Measurements from ENCODE around the gene NDNF. TPM values are rescaled to one million over a fixed set of nuclear protein-coding genes. Genes with fewer than 3 reads are reported as not detected.

NDNF gene
- total RNA-seq, 1 experiment from 2014 or later: 2.7 TPM

- DNase-seq (ENCODE audit: low spot score): no peak
Observed at GRCh38 chr4:121014544-121014943, 57.8 kb downstream of the NDNF start.

GRCh38 chr4:121011780-121012340 is 60.5 kb downstream of the NDNF start:
- no peak for DNase-seq (ENCODE audit: low spot score)

- no peak for DNase-seq (ENCODE audit: low spot score)
Observed at GRCh38 chr4:121011138-121011537, 61.2 kb downstream of the NDNF start.

GRCh38 chr4:121009578-121010478 is 62.5 kb downstream of the NDNF start:
- DNase-seq (ENCODE audit: low spot score): no peak

- no peak for DNase-seq (ENCODE audit: low spot score)
Observed at GRCh38 chr4:121007660-121008059, 64.7 kb downstream of the NDNF start.

GRCh38 chr4:121003863-121004262 is 68.5 kb downstream of the NDNF start:
- no peak for DNase-seq (ENCODE audit: low spot score)

GRCh38 chr4:120995266-120996010 is 76.9 kb downstream of the NDNF start:
- no peak for DNase-seq (ENCODE audit: low spot score)

GRCh38 chr4:120994521-120994920 is 77.8 kb downstream of the NDNF start:
- no peak for DNase-seq (ENCODE audit: low spot score)

GRCh38 chr4:120991885-120992284 is 80.5 kb downstream of the NDNF start:
- DNase-seq (ENCODE audit: low spot score): no peak

GRCh38 chr4:120990246-120990645 is 82.1 kb downstream of the NDNF start:
- DNase-seq (ENCODE audit: low spot score): no peak

Other genes with a start within 250 kb of the NDNF start
- 9.1 and 11.7 TPM in 2 replicates for gene PRDM5, start 149.8 kb downstream of the NDNF start, total RNA-seq (2014; rRNA removed; shearing (Covaris generic))
- 0.66 and 1.5 TPM in 2 replicates for gene TNIP3, start 91.8 kb upstream of the NDNF start, total RNA-seq (2014; rRNA removed; shearing (Covaris generic))